K562 (cell line): ENCODE measurements around the gene SLC6A6. TPM values are rescaled to one million over a fixed set of nuclear protein-coding genes. Genes with fewer than 3 reads are reported as not detected.

ENCODE experiments used
- ATAC-seq: fragments of 200-7000 bp; cut with Tn5 transposase; 3 replicates; pipeline ENCODE4 v1.9.1; 2020; ENCODE audit warnings: moderate library complexity
- BruUV-seq: library from RNA; stranded (reverse); fragments of 400-500 nt; replicated peaks from 2 replicates; lab custom pipeline; 2021; lab: Mats Ljungman, UMichigan
- CTCF ChIA-PET: fragments of 300-600 bp; formaldehyde crosslinking; extraction: SDS; loops from one replicate; lab custom pipeline; 2021; ENCODE audit warnings: low intra/inter-chr PET ratio; lab: Yijun Ruan, JAX
- POLR2A ChIA-PET: fragments of 300-600, 350-650 bp; sonication (Branson Sonifier 250); formaldehyde crosslinking; extraction: SDS; loops from one replicate; lab custom pipeline; 2021; ENCODE audit warnings: antibody characterized with exemption, inconsistent platforms; lab: Yijun Ruan, JAX
- DNase-seq, 4 experiments: peaks; one replicate each; pipeline versions ENCODE4 v3.0.0 to v3.0.0-alpha.2; 2011 to 2018; ENCODE audit warnings: low spot score in 3 of 4, mixed read lengths in 3 of 4; ENCODE audit errors: extremely low read depth in 1 of 4
- FAIRE-seq: peaks from 2 replicates; lab custom pipeline; 2011; peaks lifted over from hg19 to GRCh38; lab: Jason Lieb, UNC
- H2AFZ ChIP-seq: 2 replicates; pipeline ENCODE4 v1.6.0; 2011; ENCODE audit warnings: low read depth, low read length, control low read depth, inconsistent platforms
- H3K27ac ChIP-seq: fragments of 200-600 bp; 3 replicates; pipeline ENCODE4 v1.8.0; 2011; ENCODE audit warnings: low read depth, mild to moderate bottlenecking, control low read depth, inconsistent platforms, low read length, moderate library complexity, mixed read lengths; ENCODE audit errors: extremely low read depth
- H3K27me3 ChIP-seq, 2 experiments: fragments of 300-600 bp in 1 of 2; 2 replicates in 1 of 2; 3 replicates in 1 of 2; pipeline versions ENCODE4 v1.6.0 to v1.8.0; 2011; ENCODE audit warnings: inconsistent platforms in 2 of 2, low read length in 2 of 2, mild to moderate bottlenecking in 1 of 2, mixed read lengths in 1 of 2, moderate library complexity in 1 of 2; ENCODE audit not compliant: control insufficient read depth in 2 of 2, insufficient read depth in 2 of 2
- H3K36me3 ChIP-seq: fragments of 300-600 bp; 3 replicates; pipeline ENCODE4 v1.8.0; 2011; ENCODE audit warnings: mild to moderate bottlenecking, low read length, inconsistent platforms; ENCODE audit not compliant: control insufficient read depth, insufficient read depth
- H3K4me1 ChIP-seq, 2 experiments: fragments of 200-600 bp in 1 of 2; replicated peaks in 1 of 2; 2 replicates in 1 of 2; 3 replicates in 1 of 2; pipeline versions ENCODE4 v1.5.1 to v1.8.0; 2011; ENCODE audit warnings: inconsistent platforms in 2 of 2, low read length in 2 of 2, mild to moderate bottlenecking in 1 of 2, mixed read lengths in 1 of 2, moderate library complexity in 1 of 2; ENCODE audit not compliant: control insufficient read depth in 2 of 2, insufficient read depth in 2 of 2
- H3K4me2 ChIP-seq: 2 replicates; pipeline ENCODE4 v1.6.1; 2011; ENCODE audit warnings: low read length, control low read depth, inconsistent platforms, mixed read lengths; ENCODE audit not compliant: insufficient read depth
- H3K4me3 ChIP-seq: fragments of 200-600 bp; sonication (generic), shearing (Covaris generic); 2 replicates; pipeline ENCODE4 v1.5.1; 2016; ENCODE audit warnings: control low read depth, inconsistent platforms
- H3K79me2 ChIP-seq: fragments of 200-600 bp; 3 replicates; pipeline ENCODE4 v1.8.0; 2011; ENCODE audit warnings: low read length, inconsistent platforms; ENCODE audit not compliant: control insufficient read depth, insufficient read depth
- H3K9ac ChIP-seq, 2 experiments: 2 replicates each; pipeline versions ENCODE4 v1.6.0 to v1.6.1; 2011; ENCODE audit warnings: low read depth in 2 of 2, low read length in 2 of 2, control low read depth in 1 of 2, inconsistent platforms in 1 of 2, mild to moderate bottlenecking in 1 of 2, mixed read lengths in 1 of 2; ENCODE audit not compliant: insufficient read depth in 1 of 2
- H3K9me1 ChIP-seq: one replicate; pipeline ENCODE4 v1.6.0; 2011; ENCODE audit warnings: inconsistent platforms, mild to moderate bottlenecking, low read length, moderate library complexity; ENCODE audit not compliant: control insufficient read depth, insufficient read depth
- H3K9me3 ChIP-seq: replicated peaks from 2 replicates; pipeline ENCODE4 v1.5.1; 2011; ENCODE audit warnings: low read depth, low read length, inconsistent platforms; ENCODE audit not compliant: control insufficient read depth, insufficient read depth
- H4K20me1 ChIP-seq: replicated peaks from 2 replicates; pipeline ENCODE4 v1.6.1; 2011; ENCODE audit warnings: low read length, inconsistent platforms, mixed read lengths; ENCODE audit not compliant: control insufficient read depth, insufficient read depth
- CREB5 ChIP-seq: fragments of 250-450 bp; sonication (Bioruptor Pico); IDR thresholded peaks from 2 replicates; pipeline ENCODE4 v1.5.0; 2020; ENCODE audit warnings: mild to moderate bottlenecking
- ZNF232 ChIP-seq: sonication (generic); formaldehyde crosslinking; IDR thresholded peaks from 2 replicates; pipeline ENCODE4 v1.8.0; 2022; ENCODE audit warnings: mild to moderate bottlenecking, missing genetic modification reagents
- ZNF263 ChIP-seq: sonication (generic); formaldehyde crosslinking; IDR thresholded peaks from 2 replicates; pipeline ENCODE4 v1.8.0; 2022; ENCODE audit warnings: mild to moderate bottlenecking, missing genetic modification reagents, borderline replicate concordance
- WGBS: fragments of 100-300 bp; shearing (Covaris generic); methylation state at CpG from one replicate; pipeline ENCODE4 v1.1.6; 2016; ENCODE audit warnings: low coverage, mixed read lengths; ENCODE audit not compliant: insufficient coverage; ENCODE audit errors: missing lambda C conversion rate; 5-methylcytosine and 5-hydroxymethylcytosine counted together
- in situ Hi-C: fragments of 300-500 bp; cut with MboI; formaldehyde crosslinking; loops from 4 replicates; pipeline ENCODE4 v1.15.0; 2018; ENCODE audit warnings: inconsistent platforms, mixed read lengths
- intact Hi-C: fragments of 100-400 bp; cut with micrococcal nuclease; formaldehyde crosslinking; loops from 2 replicates; pipeline ENCODE4 v1.14.2; 2022
- polyA plus RNA-seq, 8 experiments: library from polyadenylated mRNA; depleted of rRNA in 4 of 8; stranded (reverse) in 5 of 8; unstranded in 3 of 8; fragments of >200 nt; fragmentation: Nextera tagmentation in 2 of 8; fragmentation: Illumina TruSeq in 1 of 8; extraction: Ambion mirVana in 2 of 8; extraction: Trizol in 1 of 8; gene quantifications; 2 replicates each; pipeline versions ENCODE4 v1.2.1 to v1.2.3, GENCODE V29; 2011 to 2014; ENCODE audit warnings: inconsistent platforms in 1 of 8, missing spikeins in 1 of 8
- total RNA-seq, 7 experiments: library from RNA; depleted of rRNA in 6 of 7; stranded (reverse); fragments of >200 nt in 6 of 7; fragmentation: Illumina TruSeq in 2 of 7; extraction: Trizol in 2 of 7; gene quantifications; 2 replicates each; pipeline versions ENCODE4 v1.2.1 to v1.2.3, GENCODE V29; 2011 to 2021; ENCODE audit warnings: low replicate concordance in 1 of 7

SLC6A6 gene
- total and polyA plus RNA-seq, 9 of the 15 experiments (the other 6 are each of a cell fraction or from before 2014, with no cell fraction given) = 12.3 to 203 (median 93.2) TPM

- DNase-seq = no peak
- no peaks in the 10 kb centered on the region for H3K9me3 ChIP-seq
- no TSS peak for BruUV-seq
- H3K9ac ChIP-seq = peak overlapping the region in 1 of 2 experiments; percentile 77; a peak in 2 of 4 replicates
- TF ChIP-seq ZNF232 (no peak), ZNF263 (peak; percentile 91), CREB5 (CRISPR knock-in tag) (no peak)
- no peak overlapping the region for H3K27ac ChIP-seq
- H4K20me1 ChIP-seq = 0 out of 2 replicates have a peak, but pooled peaks cover 6% of the 10 kb centered on the region
- H3K79me2 ChIP-seq = no peaks in the 10 kb centered on the region
- CTCF ChIA-PET = interaction anchor here (0.5 kb wide), 1 partner anchor 12 kb away, joined by 4 read pairs; no protein-coding TSS in a partner anchor
- H3K4me2 ChIP-seq = no peak overlapping the region
- no peak overlapping the region; the same call in 1 of the 2 replicates for H2AFZ ChIP-seq
- peak; percentile 12; the same call in 1 of the 3 replicates for ATAC-seq
- POLR2A ChIA-PET = interaction anchor here (0.6 to 0.7 kb wide), 4 partner anchors 9 to 327 kb away, joined by 3 to 4 read pairs (median 4); no protein-coding TSS in a partner anchor
- no peaks in the 10 kb centered on the region for H3K36me3 ChIP-seq
- intact Hi-C loops = loop anchor here (5.0 kb wide), 2 partner anchors 243 to 277 kb away; no protein-coding TSS in a partner anchor
- no peaks in the 10 kb centered on the region for H3K9me1 ChIP-seq
- H3K27me3 ChIP-seq = peaks cover 6 to 26% of the 10 kb centered on the region in 2 experiments; a peak in 4 of 5 replicates
- 15% methylated on average over 22 of the region's 22 CpGs for WGBS
- no peak overlapping the region for H3K4me3 ChIP-seq
- H3K4me1 ChIP-seq = peaks cover 0 to 26% of the 10 kb centered on the region in 2 experiments; a peak in 3 of 5 replicates
- no peak for FAIRE-seq
- in situ Hi-C loops = loop anchor here (25.0 kb wide), 1 partner anchor 407 kb away; no protein-coding TSS in a partner anchor
These were observed 102.8 kb downstream of the SLC6A6 start for GRCh38 chr3:14505001-14505802.
